Activated T-cell treated with anti-CD3 and anti-CD28 coated beads, Interleukin-2, amount 50 U/mL, for 4 hours (primary cell): ENCODE data around the gene ATOSB. TPM values are rescaled to one million over a fixed set of nuclear protein-coding genes. Genes with fewer than 3 reads are reported as not detected.

Experiments
- ATAC-seq, 2 donors: fragments of 200-7000 bp; cut with Tn5 transposase; one replicate each; pipeline ENCODE4 v1.10.0; 2021
- DNase-seq: peaks from one replicate; pipeline ENCODE4 v3.0.0-alpha.2; 2020
- H3K27me3 Mint-ChIP-seq: one replicate; pipeline ENCODE4 v1.8.0; 2021; ENCODE audit warnings: low read depth, mixed read lengths
- H3K36me3 Mint-ChIP-seq: one replicate; pipeline ENCODE4 v1.8.0; 2022; ENCODE audit warnings: mixed read lengths; ENCODE audit not compliant: insufficient read depth
- H3K4me1 Mint-ChIP-seq: one replicate; pipeline ENCODE4 v1.8.0; 2021; ENCODE audit warnings: low read depth, mixed read lengths
- H3K4me3 Mint-ChIP-seq: one replicate; pipeline ENCODE4 v1.8.0; 2021; ENCODE audit warnings: mild to moderate bottlenecking, moderate library complexity, mixed read lengths
- H3K9me3 Mint-ChIP-seq: one replicate; pipeline ENCODE4 v1.8.0; 2021; ENCODE audit warnings: mixed read lengths
- total RNA-seq, 3 donors: library from RNA; stranded (reverse); gene quantifications; one replicate each; pipeline ENCODE4 v1.2.1, GENCODE V29; 2021

The ATOSB gene
- total RNA-seq, 3 donors from 2014 or later: 1.8 to 2.8 (median 1.8) TPM

DNA sequence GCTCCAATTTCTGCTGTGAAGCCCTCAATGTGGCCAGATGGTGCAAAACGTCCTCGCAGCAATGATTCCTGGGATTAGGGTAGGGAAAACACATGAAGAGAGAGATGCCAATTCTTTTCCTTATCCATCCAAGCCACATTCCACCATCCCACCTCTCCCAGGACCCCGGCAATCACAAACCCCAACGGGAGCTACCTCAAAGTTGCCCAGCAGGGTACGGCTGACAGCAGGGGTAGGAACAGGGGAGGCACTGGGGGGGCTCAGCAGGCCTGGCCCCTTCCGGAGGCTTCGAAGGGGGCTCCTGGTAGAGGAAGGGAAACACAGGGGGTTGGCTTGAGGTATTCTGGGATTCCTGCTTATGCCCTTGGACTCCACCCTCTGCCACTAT, 9.3 kb downstream of the ATOSB start:
- DNase-seq (no peak), ATAC-seq (no peak)
- H3K4me1 Mint-ChIP-seq: peaks cover 31% of the 10 kb centered on the region
- peaks cover 9% of the 10 kb centered on the region for H3K36me3 Mint-ChIP-seq
- H3K27me3 Mint-ChIP-seq: no peaks in the 10 kb centered on the region
- no peak overlapping the region for H3K4me3 Mint-ChIP-seq
- no peaks in the 10 kb centered on the region for H3K9me3 Mint-ChIP-seq

DNA sequence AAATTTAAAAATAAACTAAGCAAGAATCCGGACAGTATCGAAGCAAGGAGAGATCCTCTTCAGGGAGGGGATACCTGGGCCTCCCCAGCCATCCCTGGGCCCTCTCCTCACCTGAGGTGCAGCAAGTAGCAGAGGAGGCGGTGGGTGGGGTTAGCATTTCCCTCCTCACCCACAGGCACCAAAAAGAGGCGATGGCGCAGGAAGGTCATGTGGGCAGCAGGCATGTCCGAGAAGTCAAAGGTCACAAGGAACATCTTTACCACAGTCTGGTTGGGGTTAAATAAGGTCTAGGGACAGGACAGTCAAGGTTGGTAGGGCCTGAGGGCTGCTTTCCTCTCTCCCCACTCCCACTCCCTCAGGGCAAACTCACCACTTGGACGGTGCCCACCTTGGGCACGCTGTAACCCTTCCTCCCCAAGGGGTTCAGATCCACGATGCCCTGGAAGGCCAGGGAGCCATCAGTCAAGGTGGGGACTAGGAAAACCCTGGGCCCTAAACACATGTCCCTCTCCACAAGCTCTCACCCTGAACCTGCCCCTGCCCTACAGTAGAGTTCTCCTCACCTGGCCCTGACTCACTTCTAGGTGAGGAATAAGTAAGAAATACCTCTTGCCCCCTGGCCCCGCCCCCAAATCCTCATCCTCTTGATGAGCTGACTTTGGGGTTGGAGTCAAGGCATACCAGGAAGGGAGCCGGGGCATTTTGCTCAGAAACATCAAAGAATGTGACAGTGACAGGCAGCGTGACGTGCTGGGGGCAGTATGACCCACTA, 9.9 kb downstream of the ATOSB start:
- Mint-ChIP-seq H3K4me3 (no peak overlapping the region), H3K27me3 (no peaks in the 10 kb centered on the region), H3K9me3 (no peaks in the 10 kb centered on the region), H3K4me1 (peaks cover 33% of the 10 kb centered on the region), H3K36me3 (peaks cover 15% of the 10 kb centered on the region)
- DNase-seq (no peak), ATAC-seq (no peak)

DNA sequence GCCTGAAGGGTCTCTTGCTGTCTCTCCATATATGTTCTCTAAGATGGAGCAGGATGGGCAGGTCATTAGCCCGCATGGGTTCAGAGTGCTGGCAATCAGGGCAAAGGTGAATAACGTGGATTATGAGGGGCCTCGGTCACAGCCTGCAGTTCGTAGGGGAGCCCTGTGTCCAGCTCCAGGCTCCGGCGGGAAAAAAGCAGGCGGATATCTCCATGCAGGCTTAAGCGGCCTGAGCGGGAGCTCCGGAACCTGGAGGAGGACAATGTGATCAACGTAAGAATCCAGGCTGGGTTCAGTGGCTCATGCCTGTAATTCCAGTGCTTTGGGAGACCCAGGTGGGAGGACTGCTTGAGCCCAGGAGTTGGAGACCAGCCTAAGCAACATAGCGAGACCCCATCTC, 10.5 kb downstream of the ATOSB start:
- ATAC-seq (no peak), DNase-seq (no peak)
- peaks cover 21% of the 10 kb centered on the region for H3K36me3 Mint-ChIP-seq
- H3K9me3 Mint-ChIP-seq: no peaks in the 10 kb centered on the region
- no peaks in the 10 kb centered on the region for H3K27me3 Mint-ChIP-seq
- peaks cover 34% of the 10 kb centered on the region for H3K4me1 Mint-ChIP-seq
- no peak overlapping the region for H3K4me3 Mint-ChIP-seq

DNA sequence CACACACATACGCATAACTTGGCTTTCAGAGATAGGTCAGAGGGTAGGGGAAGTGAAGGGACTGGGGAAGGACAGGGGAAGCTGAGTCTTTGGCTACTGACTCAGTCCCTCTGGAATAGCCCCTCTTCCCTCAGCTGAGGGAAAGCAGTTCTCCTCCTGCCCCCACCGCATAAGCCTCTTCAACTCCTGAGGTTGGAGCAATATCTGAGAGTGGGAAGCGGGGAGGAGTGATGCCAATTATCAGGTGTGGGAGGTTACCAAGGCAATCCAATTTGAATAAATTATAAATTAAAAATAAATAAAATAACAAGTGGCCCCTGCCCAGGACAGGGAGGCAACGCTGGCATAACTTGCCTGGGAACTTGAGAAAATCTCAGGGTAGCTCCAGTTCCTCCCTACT, 11.1 kb downstream of the ATOSB start:
- no peak for ATAC-seq
- H3K36me3 Mint-ChIP-seq: peaks cover 27% of the 10 kb centered on the region
- DNase-seq: no peak
- no peaks in the 10 kb centered on the region for H3K27me3 Mint-ChIP-seq
- peaks cover 31% of the 10 kb centered on the region for H3K4me1 Mint-ChIP-seq
- no peaks in the 10 kb centered on the region for H3K9me3 Mint-ChIP-seq
- no peak overlapping the region for H3K4me3 Mint-ChIP-seq

DNA sequence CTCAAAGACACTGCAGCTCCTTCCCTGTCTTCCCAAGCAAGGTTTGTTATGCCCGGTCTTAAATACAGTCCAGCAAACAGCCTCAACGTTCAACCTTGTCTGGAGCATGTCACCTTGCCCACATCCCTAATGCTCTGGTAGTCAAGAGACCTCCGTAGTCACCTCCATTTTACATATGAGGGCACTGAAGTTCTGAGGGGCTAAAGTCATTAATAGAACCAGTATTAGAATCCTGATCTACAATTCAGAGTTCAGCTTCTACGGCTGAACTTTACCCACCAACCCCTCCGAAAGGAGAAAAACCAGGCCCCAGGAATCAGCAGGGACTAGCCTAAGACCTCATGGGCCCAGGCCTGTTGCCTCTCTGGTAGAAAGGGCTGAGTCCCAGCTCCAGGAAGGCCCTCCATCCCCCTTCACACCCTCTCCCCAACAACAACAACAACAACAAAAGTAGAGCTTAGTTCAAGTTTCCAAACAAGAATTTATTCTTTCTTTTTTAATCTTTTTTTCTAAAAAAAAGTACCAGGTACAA, 11.9 kb downstream of the ATOSB start:
- no peak for ATAC-seq
- Mint-ChIP-seq H3K4me1 (peaks cover 29% of the 10 kb centered on the region), H3K9me3 (no peaks in the 10 kb centered on the region), H3K27me3 (no peaks in the 10 kb centered on the region), H3K4me3 (peak overlapping the region; percentile 99), H3K36me3 (peaks cover 29% of the 10 kb centered on the region)
- no peak for DNase-seq

DNA sequence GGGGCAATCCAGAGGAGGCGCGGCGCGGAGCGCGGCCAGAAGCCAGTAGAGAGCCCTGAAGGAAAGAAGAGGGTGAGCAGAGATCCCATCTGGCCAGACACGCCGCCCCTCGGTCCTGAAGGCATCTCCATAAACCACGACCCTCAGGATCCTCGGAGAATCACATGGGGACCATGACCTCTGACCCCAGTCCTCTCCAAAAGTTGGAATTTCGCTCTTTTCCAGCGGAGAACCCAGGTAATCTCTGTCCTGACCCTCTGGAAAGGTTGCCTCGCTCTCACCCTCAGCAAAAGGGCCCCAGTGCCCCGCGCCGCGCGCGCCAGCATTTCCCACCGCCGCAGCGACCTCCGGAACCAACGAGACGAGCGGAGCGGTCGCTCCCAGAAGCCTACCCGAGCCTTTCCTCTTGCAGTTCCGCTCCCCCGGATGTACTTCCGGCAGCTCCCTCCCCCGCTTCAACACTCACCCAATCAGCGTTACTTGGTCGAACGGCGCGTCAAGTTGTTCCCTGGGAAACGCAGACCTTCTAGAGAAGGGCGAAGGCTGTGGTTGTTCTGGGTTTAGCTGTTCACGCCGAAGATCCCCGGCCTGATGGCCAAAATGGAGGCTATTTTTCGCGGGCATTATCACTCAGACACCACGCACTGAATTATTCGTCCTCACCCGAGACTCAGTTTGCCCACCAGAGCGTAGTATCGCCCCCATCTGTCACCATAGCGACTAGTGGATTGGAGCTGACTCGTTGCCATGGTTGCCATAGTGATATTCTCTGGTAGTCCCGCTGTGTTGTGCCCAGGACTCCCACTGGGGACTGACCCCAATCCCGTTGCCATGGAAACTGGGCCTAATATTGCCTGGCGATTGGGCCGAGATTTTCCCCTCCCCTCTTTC, 12.6 kb downstream of the ATOSB start, which contains the start of gene STOML2:
Gene STOML2, minus strand, starts transcription at position 363 of the 891 bp plus-strand sequence. Its CDS starts 37 bp downstream, at position 326.
- H3K36me3 Mint-ChIP-seq: peaks cover 29% of the 10 kb centered on the region
- H3K4me3 Mint-ChIP-seq: peak within 1 kb of the TSS; percentile 99
- no peaks in the 10 kb centered on the region for H3K27me3 Mint-ChIP-seq
- peaks cover 29% of the 10 kb centered on the region for H3K4me1 Mint-ChIP-seq
- DNase-seq (peak; percentile 86), ATAC-seq (peak; percentile 98 to 99)
- no peaks in the 10 kb centered on the region for H3K9me3 Mint-ChIP-seq

DNA sequence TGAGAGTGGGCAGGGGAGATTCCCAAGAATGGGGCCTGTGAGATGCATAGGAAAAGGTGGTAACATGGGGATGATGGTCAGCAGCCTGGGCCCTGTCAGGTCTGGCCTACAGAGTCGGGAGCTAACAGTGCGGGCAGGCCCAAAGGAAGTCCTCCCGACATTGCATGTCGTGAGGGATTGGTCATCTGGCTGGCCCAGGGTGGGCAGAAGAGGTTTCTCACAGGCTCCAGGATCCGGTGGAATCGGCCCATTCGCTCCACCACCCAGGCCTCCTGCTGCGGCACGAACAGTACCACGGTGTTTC, 13.2 kb downstream of the ATOSB start:
- peaks cover 32% of the 10 kb centered on the region for H3K4me1 Mint-ChIP-seq
- H3K4me3 Mint-ChIP-seq: peak overlapping the region; percentile 99
- H3K36me3 Mint-ChIP-seq: peaks cover 29% of the 10 kb centered on the region
- no peaks in the 10 kb centered on the region for H3K27me3 Mint-ChIP-seq
- ATAC-seq: peak; percentile 32 to 38
- H3K9me3 Mint-ChIP-seq: no peaks in the 10 kb centered on the region
- DNase-seq: no peak

DNA sequence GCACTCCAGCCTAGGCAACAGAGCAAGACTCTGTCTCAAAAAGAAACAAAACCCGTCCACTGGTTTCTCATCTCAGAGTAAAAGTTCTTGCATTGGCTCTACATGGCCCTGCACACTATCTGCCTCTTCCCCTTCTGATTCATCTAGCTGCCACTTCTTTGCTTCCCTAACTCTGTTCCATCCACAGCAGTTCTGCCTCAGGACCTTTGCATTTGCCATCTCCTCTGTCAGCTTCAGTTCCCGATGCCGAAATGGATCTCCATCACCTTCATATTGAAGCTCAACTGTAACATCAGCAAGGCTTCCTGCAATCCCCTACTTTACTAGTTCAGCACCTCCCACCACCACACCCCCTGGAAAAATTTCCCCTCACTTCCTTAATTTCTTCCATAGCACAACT, 18.1 kb downstream of the ATOSB start:
- no peaks in the 10 kb centered on the region for H3K9me3 Mint-ChIP-seq
- peaks cover 42% of the 10 kb centered on the region for H3K4me1 Mint-ChIP-seq
- no peak for ATAC-seq
- no peak for DNase-seq
- H3K4me3 Mint-ChIP-seq: peak overlapping the region; percentile 62
- H3K36me3 Mint-ChIP-seq: peaks cover 26% of the 10 kb centered on the region
- H3K27me3 Mint-ChIP-seq: no peaks in the 10 kb centered on the region

DNA sequence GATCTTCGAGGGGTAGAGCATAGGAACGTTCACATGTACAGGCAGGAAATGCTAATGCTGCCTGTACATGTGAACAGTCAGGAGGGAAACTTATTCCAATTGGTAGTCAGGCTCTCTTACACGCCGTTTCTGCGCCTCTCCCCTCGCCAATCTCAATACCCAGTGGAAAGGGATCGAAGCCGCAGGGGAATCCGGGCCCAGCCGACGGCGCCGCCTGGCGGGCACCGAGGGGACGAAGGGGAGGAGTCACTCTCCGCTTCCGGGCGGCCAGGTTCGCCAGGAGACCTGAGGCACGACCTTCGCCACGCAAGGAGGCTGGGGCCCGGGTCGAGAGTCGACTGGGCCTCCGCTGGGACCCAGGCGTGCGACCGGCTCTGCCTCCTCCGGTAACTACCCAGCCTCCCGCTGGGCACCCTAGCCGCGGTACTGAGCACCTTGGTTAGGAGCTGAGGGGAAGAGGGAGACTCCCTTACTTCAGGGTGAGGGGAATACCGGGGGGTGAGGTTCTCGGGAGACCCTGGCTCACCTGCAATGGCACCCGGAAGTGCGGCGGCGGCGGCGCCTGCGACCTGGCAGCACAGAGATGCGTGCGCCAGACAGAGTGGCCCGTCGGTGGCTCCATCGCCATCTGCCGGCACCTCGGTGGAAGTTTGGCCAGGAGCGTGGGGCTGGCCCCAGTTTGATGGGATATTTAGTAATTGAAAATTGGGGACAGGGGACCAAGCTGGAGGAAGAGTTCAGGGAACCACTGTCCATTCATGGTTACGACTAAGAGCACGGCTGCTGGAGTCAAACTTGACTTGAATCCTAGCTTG, 19.4 kb downstream of the ATOSB start, which contains the start of gene PIGO:
Gene PIGO, minus strand, starts transcription at position 557 of the 815 bp plus-strand sequence. CDS start 1,026 bp downstream, outside the sequence.
- H3K36me3 Mint-ChIP-seq: peaks cover 21% of the 10 kb centered on the region
- peaks cover 32% of the 10 kb centered on the region for H3K4me1 Mint-ChIP-seq

DNA sequence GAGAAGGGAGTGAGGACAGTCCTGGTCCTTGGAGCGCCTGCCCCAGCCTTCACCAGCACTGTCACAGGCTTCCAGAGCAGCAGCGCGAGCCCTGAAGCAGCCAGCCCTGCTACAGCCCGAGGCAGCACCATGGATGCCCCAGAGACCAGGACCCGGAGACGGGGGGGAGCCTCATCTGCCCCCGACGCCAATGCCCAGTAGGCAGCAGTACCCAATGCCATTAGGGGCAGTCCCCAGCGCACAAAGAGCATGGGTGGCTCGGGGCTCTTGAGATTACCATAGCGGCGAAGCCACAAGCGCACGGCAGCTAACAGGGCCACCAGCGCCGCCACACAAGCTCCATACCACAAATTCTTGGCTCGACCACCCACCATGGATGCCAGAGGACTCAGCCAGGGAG, 24.1 kb downstream of the ATOSB start:
- DNase-seq (no peak), ATAC-seq (no peak)
- Mint-ChIP-seq H3K4me3 (no peak overlapping the region), H3K4me1 (peaks cover 17% of the 10 kb centered on the region), H3K36me3 (peaks cover 28% of the 10 kb centered on the region), H3K27me3 (no peaks in the 10 kb centered on the region), H3K9me3 (no peaks in the 10 kb centered on the region)

More for the DNA sequence above, 19.4 kb downstream of the ATOSB start, which contains the start of gene PIGO:
- no peaks in the 10 kb centered on the region for H3K27me3 Mint-ChIP-seq
- peak within 1 kb of the TSS; percentile 86 for H3K4me3 Mint-ChIP-seq
- DNase-seq (peak; percentile 87), ATAC-seq (peak; percentile 93 to 94)
- H3K9me3 Mint-ChIP-seq: no peaks in the 10 kb centered on the region

DNA sequence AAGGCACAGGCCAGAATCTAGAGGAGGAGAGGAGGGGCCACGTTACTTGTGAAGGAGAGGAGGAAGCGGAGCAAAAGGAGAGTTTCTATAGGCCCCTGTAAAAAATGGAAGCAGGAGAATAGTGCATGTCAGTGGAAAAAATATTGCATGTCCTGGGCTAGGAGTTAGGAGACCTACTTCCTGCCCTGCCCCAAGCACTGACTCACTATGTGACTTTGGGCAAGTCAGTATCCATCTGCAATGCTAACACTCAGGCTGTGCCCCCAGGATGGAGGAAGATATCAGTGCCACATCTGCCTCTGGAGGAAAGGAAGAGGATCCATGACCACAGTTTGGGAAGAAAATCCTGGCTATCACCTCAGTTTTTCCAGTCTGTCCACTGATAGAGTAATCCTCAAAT, 26.2 kb downstream of the ATOSB start:
- DNase-seq (no peak), ATAC-seq (no peak)
- Mint-ChIP-seq H3K36me3 (peaks cover 31% of the 10 kb centered on the region), H3K27me3 (no peaks in the 10 kb centered on the region), H3K9me3 (no peaks in the 10 kb centered on the region), H3K4me1 (peaks cover under 1% of the 10 kb centered on the region), H3K4me3 (no peak overlapping the region)

DNA sequence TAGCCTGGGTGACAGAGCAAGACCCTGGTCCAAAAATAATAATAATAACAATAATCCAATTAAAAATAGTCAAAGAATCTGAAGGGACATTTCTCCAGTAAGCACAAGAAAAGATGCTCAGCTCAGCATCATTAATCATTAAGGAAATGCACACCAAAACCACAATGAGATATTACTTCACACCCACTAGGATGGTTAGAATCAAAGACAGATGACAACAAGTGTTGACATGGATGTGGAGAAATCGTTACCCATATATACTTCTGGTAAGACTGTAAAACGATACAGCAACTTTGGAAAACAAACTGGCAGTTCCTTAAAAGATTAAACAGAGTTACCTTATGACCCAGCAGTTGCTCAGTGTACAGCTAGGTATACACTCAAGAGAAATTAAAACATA, 30.6 kb downstream of the ATOSB start:
- Mint-ChIP-seq H3K9me3 (no peaks in the 10 kb centered on the region), H3K4me3 (no peak overlapping the region)

DNA sequence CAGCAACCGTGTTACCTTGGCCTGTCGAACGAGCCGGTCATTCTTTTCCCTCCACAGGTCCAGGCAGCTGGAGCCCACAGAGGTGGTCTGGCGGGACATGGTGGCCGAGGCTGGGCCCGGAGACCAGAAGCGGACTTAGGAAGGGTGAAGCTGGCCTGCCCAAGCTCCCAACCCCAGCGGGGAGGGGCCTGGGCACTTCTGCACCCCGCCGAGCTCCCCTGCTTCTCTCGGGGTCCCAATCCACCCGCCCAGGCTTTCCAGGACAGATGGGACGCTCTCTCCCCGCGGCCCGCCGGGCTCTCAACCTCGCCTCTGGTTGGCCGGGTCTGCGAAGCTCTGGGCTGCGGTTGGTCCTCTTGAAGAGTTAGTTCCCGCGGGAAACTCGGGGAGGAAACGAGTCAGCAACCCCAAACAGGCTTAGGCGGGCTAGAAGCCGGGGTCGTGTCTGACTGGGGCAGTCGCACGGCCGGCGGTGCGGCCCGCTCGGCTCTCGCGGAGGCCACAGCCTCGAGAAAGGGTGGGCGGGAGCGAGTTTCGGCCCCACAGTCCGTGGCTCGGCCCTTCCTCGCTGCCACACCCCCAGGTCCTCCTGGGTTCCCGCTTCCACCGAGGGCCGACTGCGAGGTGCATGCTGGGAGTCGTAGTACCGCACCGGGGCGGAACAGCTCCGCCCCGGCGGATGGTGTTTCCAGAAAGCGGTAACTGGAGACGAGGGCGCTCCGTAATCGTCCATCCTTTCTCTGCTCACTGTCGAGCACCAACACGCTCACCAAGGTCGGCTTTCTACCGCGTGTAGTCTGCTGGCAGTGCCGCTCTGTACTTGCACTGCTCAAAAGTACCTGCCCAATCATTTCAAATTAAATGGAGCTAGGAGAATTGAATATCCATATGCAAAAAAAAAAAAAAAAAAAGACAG, 36.0 kb downstream of the ATOSB start, which contains the start of gene FANCG:
Gene FANCG, minus strand, starts transcription at position 517 of the 916 bp plus-strand sequence. Its CDS starts 418 bp downstream, at position 99.
- peaks cover 5% of the 10 kb centered on the region for H3K36me3 Mint-ChIP-seq
- H3K27me3 Mint-ChIP-seq: no peaks in the 10 kb centered on the region
- peak; percentile 70 for DNase-seq
- H3K4me1 Mint-ChIP-seq: peaks cover 15% of the 10 kb centered on the region
- ATAC-seq: peak; percentile 94 to 95
- peak within 1 kb of the TSS; percentile 91 for H3K4me3 Mint-ChIP-seq
- H3K9me3 Mint-ChIP-seq: no peaks in the 10 kb centered on the region

More for the DNA sequence above, 30.6 kb downstream of the ATOSB start:
- H3K4me1 Mint-ChIP-seq: peaks cover under 1% of the 10 kb centered on the region
- no peak for ATAC-seq
- no peak for DNase-seq
- H3K36me3 Mint-ChIP-seq: peaks cover 21% of the 10 kb centered on the region
- H3K27me3 Mint-ChIP-seq: no peaks in the 10 kb centered on the region
